K562 treated with DMSO at 1 percent for 12 hours (cell line): ENCODE results near the gene RBM19. TPM values are rescaled to one million over a fixed set of nuclear protein-coding genes. Genes with fewer than 3 reads are reported as not detected.

Experiments
- total RNA-seq: library from RNA; unstranded; fragments of 300-600 nt; gene quantifications from 2 replicates; pipeline ENCODE4 v1.2.3, GENCODE V29; 2022; ENCODE audit not compliant: insufficient read depth

The RBM19 gene, protein sequence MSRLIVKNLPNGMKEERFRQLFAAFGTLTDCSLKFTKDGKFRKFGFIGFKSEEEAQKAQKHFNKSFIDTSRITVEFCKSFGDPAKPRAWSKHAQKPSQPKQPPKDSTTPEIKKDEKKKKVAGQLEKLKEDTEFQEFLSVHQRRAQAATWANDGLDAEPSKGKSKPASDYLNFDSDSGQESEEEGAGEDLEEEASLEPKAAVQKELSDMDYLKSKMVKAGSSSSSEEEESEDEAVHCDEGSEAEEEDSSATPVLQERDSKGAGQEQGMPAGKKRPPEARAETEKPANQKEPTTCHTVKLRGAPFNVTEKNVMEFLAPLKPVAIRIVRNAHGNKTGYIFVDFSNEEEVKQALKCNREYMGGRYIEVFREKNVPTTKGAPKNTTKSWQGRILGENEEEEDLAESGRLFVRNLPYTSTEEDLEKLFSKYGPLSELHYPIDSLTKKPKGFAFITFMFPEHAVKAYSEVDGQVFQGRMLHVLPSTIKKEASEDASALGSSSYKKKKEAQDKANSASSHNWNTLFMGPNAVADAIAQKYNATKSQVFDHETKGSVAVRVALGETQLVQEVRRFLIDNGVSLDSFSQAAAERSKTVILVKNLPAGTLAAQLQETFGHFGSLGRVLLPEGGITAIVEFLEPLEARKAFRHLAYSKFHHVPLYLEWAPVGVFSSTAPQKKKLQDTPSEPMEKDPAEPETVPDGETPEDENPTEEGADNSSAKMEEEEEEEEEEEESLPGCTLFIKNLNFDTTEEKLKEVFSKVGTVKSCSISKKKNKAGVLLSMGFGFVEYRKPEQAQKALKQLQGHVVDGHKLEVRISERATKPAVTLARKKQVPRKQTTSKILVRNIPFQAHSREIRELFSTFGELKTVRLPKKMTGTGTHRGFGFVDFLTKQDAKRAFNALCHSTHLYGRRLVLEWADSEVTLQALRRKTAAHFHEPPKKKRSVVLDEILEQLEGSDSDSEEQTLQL
- total RNA-seq: 8.3 and 18.3 TPM in 2 replicates

GRCh38 chr12:113965951-113966797 is at the start of gene RBM19:
RBM19 (minus strand) TSS chr12:113966325; CDS start chr12:113966227, 98 bp downstream.

